ENCODE measurements around the gene PHC1. TPM values are rescaled to one million over a fixed set of nuclear protein-coding genes. Genes with fewer than 3 reads are reported as not detected.

The PHC1 gene
- total RNA-seq, 4 donors from 2014 or later: 22.7 to 52.0 (median 42.1) TPM

DNA sequence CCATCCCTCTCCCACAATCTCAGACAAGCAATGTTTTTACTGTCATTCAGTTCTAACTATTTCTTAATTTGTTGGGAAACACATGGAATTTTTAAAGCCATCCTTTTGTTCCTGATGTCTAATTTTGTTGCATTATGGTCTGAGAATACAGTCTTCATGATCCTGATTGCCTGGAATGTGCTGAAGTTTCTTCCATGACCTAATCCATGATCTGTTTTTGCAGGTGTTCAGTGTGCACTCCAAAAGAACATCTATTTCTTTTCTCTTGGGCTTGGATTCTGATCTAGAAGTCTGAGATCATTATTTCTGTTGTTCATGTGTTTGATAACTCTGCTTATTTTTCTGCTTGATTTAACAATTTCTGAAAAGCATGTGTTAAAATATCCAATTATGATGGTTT, 43.2 kb upstream of the PHC1 start:
- Histone ChIP-seq H3K4me3 (no peak overlapping the region), H3K4me1 (no peaks in the 10 kb centered on the region), H3K27ac (no peak overlapping the region), H3K36me3 (no peaks in the 10 kb centered on the region), H3K9me3 (no peaks in the 10 kb centered on the region), H3K27me3 (no peaks in the 10 kb centered on the region)
- TF ChIP-seq EP300 (IDR thresholded peaks at IDR 0.05) (no peak), POLR2A (IDR thresholded peaks at IDR 0.05) (no peak), POLR2AphosphoS5 (IDR thresholded peaks at IDR 0.05) (no peak)
- TF ChIP-seq, protein P1, sequence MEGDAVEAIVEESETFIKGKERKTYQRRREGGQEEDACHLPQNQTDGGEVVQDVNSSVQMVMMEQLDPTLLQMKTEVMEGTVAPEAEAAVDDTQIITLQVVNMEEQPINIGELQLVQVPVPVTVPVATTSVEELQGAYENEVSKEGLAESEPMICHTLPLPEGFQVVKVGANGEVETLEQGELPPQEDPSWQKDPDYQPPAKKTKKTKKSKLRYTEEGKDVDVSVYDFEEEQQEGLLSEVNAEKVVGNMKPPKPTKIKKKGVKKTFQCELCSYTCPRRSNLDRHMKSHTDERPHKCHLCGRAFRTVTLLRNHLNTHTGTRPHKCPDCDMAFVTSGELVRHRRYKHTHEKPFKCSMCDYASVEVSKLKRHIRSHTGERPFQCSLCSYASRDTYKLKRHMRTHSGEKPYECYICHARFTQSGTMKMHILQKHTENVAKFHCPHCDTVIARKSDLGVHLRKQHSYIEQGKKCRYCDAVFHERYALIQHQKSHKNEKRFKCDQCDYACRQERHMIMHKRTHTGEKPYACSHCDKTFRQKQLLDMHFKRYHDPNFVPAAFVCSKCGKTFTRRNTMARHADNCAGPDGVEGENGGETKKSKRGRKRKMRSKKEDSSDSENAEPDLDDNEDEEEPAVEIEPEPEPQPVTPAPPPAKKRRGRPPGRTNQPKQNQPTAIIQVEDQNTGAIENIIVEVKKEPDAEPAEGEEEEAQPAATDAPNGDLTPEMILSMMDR (IDR thresholded peaks at IDR 0.05): no peak
- no peak for ATAC-seq

DNA sequence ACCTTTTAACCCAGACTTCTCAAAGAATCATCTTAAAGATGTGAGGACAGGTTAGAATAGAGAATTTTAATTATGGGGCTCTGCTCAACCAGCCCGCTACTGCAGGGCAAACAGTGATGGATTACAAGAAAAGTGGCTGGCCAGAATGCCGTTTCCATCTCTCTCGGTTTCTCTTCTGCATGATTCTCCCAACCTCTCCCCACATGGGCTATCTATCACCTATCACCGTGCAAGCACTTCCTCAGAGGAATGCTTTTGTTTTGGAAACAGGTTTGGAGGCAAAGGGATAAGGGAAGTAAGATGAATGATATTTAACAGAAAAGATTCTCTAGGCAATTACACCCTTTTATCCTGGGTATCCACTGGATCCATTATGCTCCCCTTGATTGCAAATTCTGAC, 37.4 kb upstream of the PHC1 start:
- Histone ChIP-seq H3K4me1 (no peaks in the 10 kb centered on the region), H3K4me3 (no peak overlapping the region), H3K27ac (no peak overlapping the region), H3K27me3 (no peaks in the 10 kb centered on the region), H3K36me3 (no peaks in the 10 kb centered on the region), H3K9me3 (no peaks in the 10 kb centered on the region)
- TF ChIP-seq, protein P1 (IDR thresholded peaks at IDR 0.05): no peak
- TF ChIP-seq EP300 (IDR thresholded peaks at IDR 0.05): no peak
- TF ChIP-seq POLR2A (IDR thresholded peaks at IDR 0.05): no peak
- TF ChIP-seq POLR2AphosphoS5 (IDR thresholded peaks at IDR 0.05): no peak
- WGBS, 2 donors (ENCODE audit: low coverage in 1 of 2): 0 to 21% methylated on average over 2 to 4 of the region's 4 CpGs
- no peak for ATAC-seq

DNA sequence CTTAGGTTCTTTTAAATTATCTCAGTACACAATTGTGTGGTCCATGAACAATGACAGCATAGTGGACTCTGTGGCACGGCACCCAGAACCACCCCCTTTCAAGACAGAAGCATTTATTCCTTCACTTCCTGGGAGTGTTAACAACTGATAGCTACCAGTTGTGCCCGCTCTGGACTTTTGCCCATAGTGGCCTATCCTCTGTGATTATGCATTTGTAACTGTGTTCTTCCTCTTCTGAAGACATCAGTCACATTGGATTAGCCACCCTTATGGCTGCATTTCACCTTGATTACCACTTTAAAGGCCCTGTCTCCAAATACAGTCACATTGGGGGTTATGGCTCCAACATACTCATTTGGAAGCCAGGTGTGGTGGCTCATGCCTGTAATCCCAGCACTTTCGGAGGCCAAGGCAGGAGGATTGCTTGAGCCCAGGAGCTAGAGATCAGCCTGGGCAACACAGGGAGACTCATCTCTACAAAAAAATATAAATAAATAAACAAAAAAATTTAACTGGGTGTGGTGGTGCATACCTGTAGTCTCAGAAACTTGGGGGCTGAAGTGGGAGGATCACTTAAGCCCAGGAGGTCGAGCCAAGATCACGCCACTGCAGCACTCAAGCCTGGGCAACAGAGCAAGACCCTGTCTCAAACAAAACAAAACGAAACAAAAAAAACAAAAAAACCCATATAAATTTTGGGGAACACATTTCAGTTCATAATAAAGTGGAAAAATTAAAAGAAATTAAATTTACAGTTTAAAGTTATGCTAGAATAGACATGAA, 27.6 kb upstream of the PHC1 start:
- ATAC-seq: no peak
- Histone ChIP-seq H3K27ac (no peak overlapping the region), H3K4me1 (no peaks in the 10 kb centered on the region), H3K4me3 (no peak overlapping the region), H3K9me3 (no peaks in the 10 kb centered on the region), H3K36me3 (no peaks in the 10 kb centered on the region), H3K27me3 (no peaks in the 10 kb centered on the region)
- TF ChIP-seq POLR2AphosphoS5 (IDR thresholded peaks at IDR 0.05) (no peak), POLR2A (IDR thresholded peaks at IDR 0.05) (no peak), EP300 (IDR thresholded peaks at IDR 0.05) (no peak)
- TF ChIP-seq, protein P1 (IDR thresholded peaks at IDR 0.05): no peak
- WGBS, 2 donors (ENCODE audit: low coverage in 1 of 2): 83 to 93% methylated on average over 3 to 5 of the region's 6 CpGs

DNA sequence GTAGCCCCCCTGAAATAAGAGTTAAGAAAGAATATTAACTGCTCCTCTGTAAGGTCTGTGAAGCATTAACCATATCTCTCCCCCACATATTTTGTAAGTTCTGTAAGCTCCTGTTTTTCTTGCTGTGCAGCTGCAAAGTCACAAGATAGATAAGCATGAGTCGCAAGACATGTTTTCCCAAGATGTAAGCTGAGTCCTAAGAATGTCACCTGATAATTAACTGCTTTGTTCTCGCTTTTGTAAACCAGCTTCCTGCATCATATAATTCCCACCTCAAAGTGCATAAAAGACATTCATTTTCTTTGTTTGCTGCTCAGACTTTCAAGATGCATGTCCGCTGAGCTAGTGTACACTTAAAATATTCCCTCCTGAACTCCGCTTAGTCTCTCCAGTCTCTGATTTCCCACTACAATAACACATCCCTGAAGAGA, 27.0 kb upstream of the PHC1 start:
- TF ChIP-seq POLR2AphosphoS5 (IDR thresholded peaks at IDR 0.05) (no peak), EP300 (IDR thresholded peaks at IDR 0.05) (no peak), POLR2A (IDR thresholded peaks at IDR 0.05) (no peak)
- TF ChIP-seq, protein P1 (IDR thresholded peaks at IDR 0.05): no peak
- Histone ChIP-seq H3K36me3 (no peaks in the 10 kb centered on the region), H3K9me3 (no peaks in the 10 kb centered on the region), H3K27ac (no peak overlapping the region), H3K4me1 (no peaks in the 10 kb centered on the region), H3K4me3 (no peak overlapping the region), H3K27me3 (no peaks in the 10 kb centered on the region)
- ATAC-seq: no peak
- 82 to 97% methylated on average over 4 of the region's 4 CpGs for WGBS, 2 donors (ENCODE audit: low coverage in 1 of 2)
